ENCODE results near the gene IL33. TPM values are rescaled to one million over a fixed set of nuclear protein-coding genes. Genes with fewer than 3 reads are reported as not detected.

IL33 gene
- total RNA-seq, 1 experiment from 2014 or later, result 0.05 TPM

- no peak for DNase-seq (ENCODE audit: low read depth, low spot score)
- in situ Hi-C loops (cut with HindIII; ENCODE audit: low pct_unique_long_range_greater_than_20kb, low sequenced_read_pairs), result no loop called here
Observed at GRCh38 chr9:6243746-6244145, 28.1 kb downstream of the IL33 start.

- in situ Hi-C loops (cut with HindIII; ENCODE audit: low pct_unique_long_range_greater_than_20kb, low sequenced_read_pairs), result no loop called here
- no peak for DNase-seq (ENCODE audit: low read depth, low spot score)
Observed at GRCh38 chr9:6247266-6247665, 31.7 kb downstream of the IL33 start.

- in situ Hi-C loops (cut with HindIII; ENCODE audit: low pct_unique_long_range_greater_than_20kb, low sequenced_read_pairs), result no loop called here
- DNase-seq (ENCODE audit: low read depth, low spot score), result no peak
Observed at GRCh38 chr9:6268826-6269397, 53.3 kb downstream of the IL33 start.

- in situ Hi-C loops (cut with HindIII; ENCODE audit: low pct_unique_long_range_greater_than_20kb, low sequenced_read_pairs), result no loop called here
- no peak for DNase-seq (ENCODE audit: low read depth, low spot score)
Observed at GRCh38 chr9:6270896-6271295, 55.3 kb downstream of the IL33 start.

GRCh38 chr9:6271508-6272228, 56.1 kb downstream of the IL33 start:
- in situ Hi-C loops (cut with HindIII; ENCODE audit: low pct_unique_long_range_greater_than_20kb, low sequenced_read_pairs), result no loop called here
- no peak for DNase-seq (ENCODE audit: low read depth, low spot score)

- no peak for DNase-seq (ENCODE audit: low read depth, low spot score)
- in situ Hi-C loops (cut with HindIII; ENCODE audit: low pct_unique_long_range_greater_than_20kb, low sequenced_read_pairs), result no loop called here
Observed at GRCh38 chr9:6272229-6272598, 56.6 kb downstream of the IL33 start.

- no peak for DNase-seq (ENCODE audit: low read depth, low spot score)
- in situ Hi-C loops (cut with HindIII; ENCODE audit: low pct_unique_long_range_greater_than_20kb, low sequenced_read_pairs), result no loop called here
Observed at GRCh38 chr9:6277417-6277816, 61.8 kb downstream of the IL33 start.

GRCh38 chr9:6301858-6302257, 86.3 kb downstream of the IL33 start:
- in situ Hi-C loops (cut with HindIII; ENCODE audit: low pct_unique_long_range_greater_than_20kb, low sequenced_read_pairs), result no loop called here
- no peak for DNase-seq (ENCODE audit: low read depth, low spot score)

GRCh38 chr9:6302417-6302816, 86.8 kb downstream of the IL33 start:
- DNase-seq (ENCODE audit: low read depth, low spot score), result no peak
- in situ Hi-C loops (cut with HindIII; ENCODE audit: low pct_unique_long_range_greater_than_20kb, low sequenced_read_pairs), result no loop called here

GRCh38 chr9:6304232-6304631, 88.6 kb downstream of the IL33 start:
- no peak for DNase-seq (ENCODE audit: low read depth, low spot score)
- in situ Hi-C loops (cut with HindIII; ENCODE audit: low pct_unique_long_range_greater_than_20kb, low sequenced_read_pairs), result no loop called here

GRCh38 chr9:6305954-6306563, 90.5 kb downstream of the IL33 start:
- in situ Hi-C loops (cut with HindIII; ENCODE audit: low pct_unique_long_range_greater_than_20kb, low sequenced_read_pairs), result no loop called here
- peak; percentile 63 for DNase-seq (ENCODE audit: low read depth, low spot score)

Other genes with a start within 250 kb of the IL33 start
- 15.0 and 18.1 TPM in 2 replicates for gene RANBP6, start 200.2 kb upstream of the IL33 start, total RNA-seq (2014; rRNA removed; shearing (Covaris generic))
- gene TPD52L3, start 112.6 kb downstream of the IL33 start, total RNA-seq (2014; rRNA removed; shearing (Covaris generic)), result not detected in 2 replicates
- gene UHRF2, start 197.4 kb downstream of the IL33 start, total RNA-seq (2014; rRNA removed; shearing (Covaris generic)), result 21.3 and 22.1 TPM in 2 replicates

Data from SK-MEL-5 (cell line).